ENCODE results near the gene COL25A1.
"Not testable (repeated sequence)": the region's sequence is repeated elsewhere in the genome, so short reads cannot be mapped to it uniquely, and the experiment has no call there.

COL25A1 gene

GRCh38 chr4:109114501-109114900 is 188.0 kb downstream of the COL25A1 start:
- Mint-ChIP-seq H3K27me3 (peaks cover 8% of the 10 kb centered on the region), H3K27ac (no peak overlapping the region), H3K36me3 (no peaks in the 10 kb centered on the region), H3K4me3 (no peak overlapping the region), H3K4me1 (no peaks in the 10 kb centered on the region), H3K9me3 (no peaks in the 10 kb centered on the region)
- ATAC-seq = no peak

- Mint-ChIP-seq H3K9me3 (no peaks in the 10 kb centered on the region), H3K36me3 (no peaks in the 10 kb centered on the region), H3K4me1 (no peaks in the 10 kb centered on the region), H3K27me3 (peaks cover 8% of the 10 kb centered on the region), H3K27ac (no peak overlapping the region), H3K4me3 (no peak overlapping the region)
- ATAC-seq = no peak
These were observed 188.9 kb downstream of the COL25A1 start for GRCh38 chr4:109113521-109113920.

- H3K4me3 Mint-ChIP-seq = no peak overlapping the region
- no peaks in the 10 kb centered on the region for H3K27me3 Mint-ChIP-seq
- H3K36me3 Mint-ChIP-seq = no peaks in the 10 kb centered on the region
- no peak for ATAC-seq
- H3K9me3 Mint-ChIP-seq = no peaks in the 10 kb centered on the region
- no peak overlapping the region for H3K27ac Mint-ChIP-seq
- no peaks in the 10 kb centered on the region for H3K4me1 Mint-ChIP-seq
These were observed 191.4 kb downstream of the COL25A1 start for GRCh38 chr4:109111031-109111430.

GRCh38 chr4:109108215-109108614 is 194.2 kb downstream of the COL25A1 start:
- not testable (repeated sequence) for H3K27ac Mint-ChIP-seq, H3K4me1 Mint-ChIP-seq, H3K27me3 Mint-ChIP-seq, ATAC-seq, H3K9me3 Mint-ChIP-seq, H3K36me3 Mint-ChIP-seq, H3K4me3 Mint-ChIP-seq

- H3K9me3 Mint-ChIP-seq = no peaks in the 10 kb centered on the region
- H3K27me3 Mint-ChIP-seq = no peaks in the 10 kb centered on the region
- H3K4me1 Mint-ChIP-seq = no peaks in the 10 kb centered on the region
- no peak overlapping the region for H3K4me3 Mint-ChIP-seq
- ATAC-seq = no peak
- H3K27ac Mint-ChIP-seq = no peak overlapping the region
- no peaks in the 10 kb centered on the region for H3K36me3 Mint-ChIP-seq
These were observed 208.4 kb downstream of the COL25A1 start for GRCh38 chr4:109094056-109094455.

GRCh38 chr4:109091727-109092409 is 210.6 kb downstream of the COL25A1 start:
- Mint-ChIP-seq H3K27me3 (no peaks in the 10 kb centered on the region), H3K27ac (no peak overlapping the region), H3K4me3 (no peak overlapping the region), H3K9me3 (no peaks in the 10 kb centered on the region), H3K36me3 (no peaks in the 10 kb centered on the region), H3K4me1 (no peaks in the 10 kb centered on the region)
- ATAC-seq = no peak

GRCh38 chr4:109083911-109084310 is 218.5 kb downstream of the COL25A1 start:
- Mint-ChIP-seq H3K27ac (no peak overlapping the region), H3K4me3 (no peak overlapping the region), H3K27me3 (no peaks in the 10 kb centered on the region), H3K36me3 (no peaks in the 10 kb centered on the region), H3K9me3 (no peaks in the 10 kb centered on the region), H3K4me1 (no peaks in the 10 kb centered on the region)
- ATAC-seq = no peak

- no peaks in the 10 kb centered on the region for H3K27me3 Mint-ChIP-seq
- no peaks in the 10 kb centered on the region for H3K4me1 Mint-ChIP-seq
- no peaks in the 10 kb centered on the region for H3K36me3 Mint-ChIP-seq
- no peak overlapping the region for H3K4me3 Mint-ChIP-seq
- no peak for ATAC-seq
- H3K9me3 Mint-ChIP-seq = no peaks in the 10 kb centered on the region
- no peak overlapping the region for H3K27ac Mint-ChIP-seq
These were observed 222.7 kb downstream of the COL25A1 start for GRCh38 chr4:109079731-109080130.

GRCh38 chr4:109079201-109079600 is 223.3 kb downstream of the COL25A1 start:
- H3K27me3 Mint-ChIP-seq = no peaks in the 10 kb centered on the region
- ATAC-seq = no peak
- no peaks in the 10 kb centered on the region for H3K36me3 Mint-ChIP-seq
- no peaks in the 10 kb centered on the region for H3K9me3 Mint-ChIP-seq
- no peaks in the 10 kb centered on the region for H3K4me1 Mint-ChIP-seq
- H3K27ac Mint-ChIP-seq = no peak overlapping the region
- no peak overlapping the region for H3K4me3 Mint-ChIP-seq

- H3K27ac Mint-ChIP-seq = no peak overlapping the region
- no peaks in the 10 kb centered on the region for H3K4me1 Mint-ChIP-seq
- no peak for ATAC-seq
- no peaks in the 10 kb centered on the region for H3K27me3 Mint-ChIP-seq
- no peaks in the 10 kb centered on the region for H3K9me3 Mint-ChIP-seq
- no peaks in the 10 kb centered on the region for H3K36me3 Mint-ChIP-seq
- H3K4me3 Mint-ChIP-seq = no peak overlapping the region
These were observed 223.7 kb downstream of the COL25A1 start for GRCh38 chr4:109078724-109079123.

GRCh38 chr4:109077505-109077904 is 225.0 kb downstream of the COL25A1 start:
- H3K36me3 Mint-ChIP-seq = no peaks in the 10 kb centered on the region
- no peaks in the 10 kb centered on the region for H3K9me3 Mint-ChIP-seq
- no peaks in the 10 kb centered on the region for H3K27me3 Mint-ChIP-seq
- H3K4me1 Mint-ChIP-seq = no peaks in the 10 kb centered on the region
- H3K27ac Mint-ChIP-seq = no peak overlapping the region
- no peak overlapping the region for H3K4me3 Mint-ChIP-seq
- ATAC-seq = no peak

- H3K27me3 Mint-ChIP-seq, H3K36me3 Mint-ChIP-seq, H3K9me3 Mint-ChIP-seq, ATAC-seq, H3K27ac Mint-ChIP-seq, H3K4me3 Mint-ChIP-seq, H3K4me1 Mint-ChIP-seq: not testable (repeated sequence)
These were observed 225.7 kb downstream of the COL25A1 start for GRCh38 chr4:109076709-109077108.

- no peak for ATAC-seq
These were observed 226.8 kb downstream of the COL25A1 start for GRCh38 chr4:109075621-109076020.

GRCh38 chr4:109072595-109072994 is 229.9 kb downstream of the COL25A1 start:
- Mint-ChIP-seq H3K27me3 (no peaks in the 10 kb centered on the region), H3K27ac (no peak overlapping the region), H3K4me1 (no peaks in the 10 kb centered on the region), H3K36me3 (no peaks in the 10 kb centered on the region), H3K4me3 (no peak overlapping the region), H3K9me3 (no peaks in the 10 kb centered on the region)
- no peak for ATAC-seq

More at GRCh38 chr4:109075621-109076020, 226.8 kb downstream of the COL25A1 start:
- no peaks in the 10 kb centered on the region for H3K27me3 Mint-ChIP-seq
- H3K36me3 Mint-ChIP-seq = no peaks in the 10 kb centered on the region
- no peaks in the 10 kb centered on the region for H3K9me3 Mint-ChIP-seq
- no peak overlapping the region for H3K27ac Mint-ChIP-seq
- H3K4me1 Mint-ChIP-seq = no peaks in the 10 kb centered on the region
- no peak overlapping the region for H3K4me3 Mint-ChIP-seq

- H3K4me1 Mint-ChIP-seq = not testable (repeated sequence)
These were observed 231.8 kb downstream of the COL25A1 start for GRCh38 chr4:109070677-109071076.

GRCh38 chr4:109067508-109068235 is 234.8 kb downstream of the COL25A1 start:
- H3K36me3 Mint-ChIP-seq = no peaks in the 10 kb centered on the region
- no peak overlapping the region for H3K27ac Mint-ChIP-seq
- H3K9me3 Mint-ChIP-seq = no peaks in the 10 kb centered on the region
- H3K27me3 Mint-ChIP-seq = no peaks in the 10 kb centered on the region
- no peak for ATAC-seq
- H3K4me1 Mint-ChIP-seq = no peaks in the 10 kb centered on the region
- H3K4me3 Mint-ChIP-seq = no peak overlapping the region

More at GRCh38 chr4:109070677-109071076, 231.8 kb downstream of the COL25A1 start:
- not testable (repeated sequence) for H3K4me3 Mint-ChIP-seq, H3K27ac Mint-ChIP-seq, H3K36me3 Mint-ChIP-seq, H3K9me3 Mint-ChIP-seq, H3K27me3 Mint-ChIP-seq, ATAC-seq

All from stimulated activated memory B cell treated with anti-CD40 and anti-IgM and Interleukin-4, amounts not matched to agents 10 μg/mL and 1 μg/mL and 100 μg/mL, for 72 hours (primary cell).